Activated naive CD4-positive, alpha-beta T cell treated with Interleukin-2 at 50 U/mL for 16 hours (primary cell): ENCODE measurements around the gene SEMA4B.
"Not testable (repeated sequence)": the region's sequence is repeated elsewhere in the genome, so short reads cannot be mapped to it uniquely, and the experiment has no call there.

Source experiments
- DNase-seq: peaks from one replicate; pipeline ENCODE4 v3.0.0-alpha.2; 2020

SEMA4B gene

DNA sequence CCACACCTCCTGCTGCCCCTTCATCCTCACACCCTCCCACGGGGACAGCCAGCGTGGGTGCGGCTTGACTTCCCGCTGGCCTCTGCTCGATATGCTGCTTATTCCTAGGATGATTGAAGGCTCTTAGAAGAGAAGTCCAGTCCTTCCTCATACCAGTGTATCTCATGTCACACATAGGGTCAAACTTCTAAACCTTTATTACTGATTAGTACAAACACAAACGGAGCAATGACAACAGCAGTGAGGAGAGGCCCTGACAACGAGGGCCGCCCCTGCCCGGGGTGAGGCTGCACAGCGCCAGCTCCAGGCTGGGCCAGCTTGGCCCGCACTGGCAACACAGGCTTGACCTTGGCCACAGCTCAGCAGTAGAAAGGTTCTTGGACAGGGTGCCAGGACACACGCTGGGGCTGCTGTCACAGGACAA is 29.0 kb downstream of the SEMA4B start:
- no peak for DNase-seq

DNA sequence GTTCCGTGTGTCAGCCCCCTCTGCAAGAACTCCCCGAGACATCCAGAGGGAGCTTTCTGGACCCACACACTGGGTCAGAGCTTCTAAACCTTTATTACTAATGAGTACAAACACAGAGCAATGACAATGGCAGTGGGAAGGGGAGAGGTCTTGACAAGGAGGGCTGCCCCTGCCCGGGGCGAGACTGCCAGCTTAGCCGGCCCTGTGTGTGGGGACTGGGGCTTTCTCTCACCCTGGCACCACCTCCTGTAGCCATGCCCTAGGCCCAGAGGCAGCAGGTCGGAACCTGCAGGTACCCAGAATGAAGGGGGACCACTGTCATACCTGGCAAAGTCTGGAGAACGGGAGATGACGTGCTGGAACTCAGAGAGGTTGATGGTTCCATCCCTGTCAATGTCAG is 29.5 kb downstream of the SEMA4B start:
- no peak for DNase-seq

DNA sequence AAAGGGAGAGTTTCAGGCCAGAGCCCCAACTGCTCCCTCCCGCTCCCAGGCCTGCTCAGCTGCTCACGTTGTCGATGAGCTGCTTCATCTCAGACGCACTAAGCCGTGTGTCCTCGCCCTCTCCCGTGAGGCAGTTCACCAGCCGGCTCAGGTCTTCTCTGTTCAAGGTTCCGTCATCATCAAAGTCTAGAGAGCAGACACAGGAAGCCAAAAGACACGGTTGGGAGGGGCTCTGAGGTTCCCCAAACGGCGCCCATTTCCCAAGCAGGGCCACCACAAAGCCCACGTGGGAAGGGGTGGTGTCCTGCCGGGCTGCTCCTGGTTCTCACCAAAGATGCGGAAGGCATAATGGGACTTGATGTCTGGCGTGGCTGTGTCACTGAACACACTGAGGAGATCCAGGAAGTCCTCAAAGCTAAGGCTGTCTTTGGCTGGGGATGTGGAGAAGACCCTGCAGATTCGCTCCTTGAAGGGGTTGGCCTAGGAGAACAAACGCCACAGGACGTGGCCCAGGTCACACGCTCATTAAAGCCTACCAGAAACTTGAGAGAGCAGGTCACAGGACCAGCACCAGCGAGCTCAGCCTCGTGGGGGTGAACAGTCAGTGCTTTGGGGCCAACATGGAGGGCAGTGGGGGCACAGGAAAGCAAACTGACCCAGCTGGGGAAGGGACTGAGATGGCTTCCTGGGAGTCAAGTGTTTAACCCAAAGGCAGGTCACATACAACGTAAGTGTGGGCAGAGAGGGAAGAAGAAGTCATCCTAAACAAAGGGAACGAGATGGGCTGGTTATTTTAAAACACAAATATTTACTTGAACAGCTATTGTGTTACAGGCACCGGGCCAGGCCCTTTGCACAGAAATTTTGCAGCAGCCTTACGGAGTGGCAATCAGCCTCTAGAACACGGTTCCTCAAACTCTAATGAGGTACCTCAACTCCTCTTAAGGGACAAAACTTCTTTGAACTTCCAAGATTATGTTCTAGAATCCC is 30.2 kb downstream of the SEMA4B start:
- peak; percentile 72 for DNase-seq

DNA sequence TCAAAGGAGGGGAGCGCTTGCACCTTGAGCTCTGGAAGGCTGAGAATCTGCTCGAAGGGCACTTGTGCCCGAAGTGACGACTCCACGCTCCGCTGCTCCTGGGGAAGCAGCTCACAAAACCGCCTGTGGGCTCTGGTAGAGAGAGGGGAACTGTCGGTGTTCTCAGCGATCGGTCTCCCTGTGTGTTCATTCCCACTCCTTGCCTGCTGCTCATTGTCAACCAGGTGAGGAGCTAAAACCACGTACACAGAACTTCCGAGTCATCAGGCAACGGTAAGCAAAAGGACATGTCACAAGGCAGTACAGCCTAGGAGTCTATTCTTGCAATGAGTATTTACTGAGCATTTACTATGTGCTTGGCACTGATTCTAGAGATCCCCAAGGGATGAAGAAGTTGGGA is 31.1 kb downstream of the SEMA4B start:
- DNase-seq = no peak

DNA sequence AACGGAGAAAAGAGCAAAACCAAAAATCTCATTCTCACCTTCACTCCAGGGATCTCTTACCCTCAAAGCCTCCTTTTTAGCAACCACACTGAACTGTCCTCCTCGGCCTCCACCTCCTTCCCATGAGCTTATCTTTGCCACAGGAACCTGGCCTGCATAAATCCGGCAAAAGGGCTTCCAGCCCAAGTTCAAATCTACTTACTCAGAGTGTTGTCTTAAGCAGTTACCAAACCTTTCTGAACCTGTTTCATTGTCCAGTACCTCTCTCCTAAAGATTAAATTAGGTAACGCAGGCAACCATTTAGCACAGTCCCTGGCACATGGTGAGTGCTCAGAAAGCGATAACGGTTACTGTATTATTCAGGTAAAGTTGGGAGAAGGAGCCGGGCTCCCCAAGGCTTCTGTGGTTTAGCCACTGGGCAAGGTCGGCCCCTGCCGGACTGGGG is 31.8 kb downstream of the SEMA4B start:
- no peak for DNase-seq

DNA sequence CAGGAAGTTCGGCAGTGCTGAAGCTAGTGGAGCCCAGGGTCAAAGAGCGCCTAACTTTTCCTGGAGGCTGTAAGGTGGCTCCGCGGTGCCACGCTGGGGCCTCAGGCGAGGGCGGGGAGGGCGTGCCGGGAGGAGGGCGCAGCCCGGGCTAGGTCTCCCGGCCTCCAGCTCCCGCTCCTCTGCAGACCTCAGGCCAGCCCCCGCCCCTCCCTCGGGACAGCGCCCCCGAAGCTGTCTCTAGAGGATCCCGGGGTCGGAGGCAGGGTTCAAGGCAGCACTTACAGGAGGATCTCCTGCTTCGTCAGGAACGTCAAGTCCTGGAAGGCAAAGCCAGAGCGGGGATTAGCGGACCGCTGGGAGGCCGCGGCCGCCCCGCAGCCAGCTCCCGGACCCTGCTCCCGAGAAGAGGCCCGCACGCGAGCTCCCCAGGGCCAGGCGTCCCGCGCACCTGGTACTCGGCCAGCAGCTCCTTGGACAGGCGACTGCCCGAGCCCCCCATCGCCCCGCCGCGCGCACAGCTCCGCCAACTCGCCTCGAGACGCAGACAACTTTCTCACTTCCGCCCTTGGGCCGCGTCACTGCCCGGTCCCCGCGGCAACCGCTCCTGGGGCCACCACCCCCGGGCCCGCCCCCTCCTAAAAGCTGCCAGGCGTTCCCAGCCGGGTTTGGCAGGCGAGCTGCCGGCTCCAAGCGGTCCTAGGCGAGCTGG is 32.4 kb downstream of the SEMA4B start, which contains the start of gene CIB1:
Gene CIB1, minus strand, starts transcription at position 555 of the 709 bp plus-strand sequence. Its CDS starts 56 bp downstream, at position 499.
- peak; percentile 98 for DNase-seq

DNA sequence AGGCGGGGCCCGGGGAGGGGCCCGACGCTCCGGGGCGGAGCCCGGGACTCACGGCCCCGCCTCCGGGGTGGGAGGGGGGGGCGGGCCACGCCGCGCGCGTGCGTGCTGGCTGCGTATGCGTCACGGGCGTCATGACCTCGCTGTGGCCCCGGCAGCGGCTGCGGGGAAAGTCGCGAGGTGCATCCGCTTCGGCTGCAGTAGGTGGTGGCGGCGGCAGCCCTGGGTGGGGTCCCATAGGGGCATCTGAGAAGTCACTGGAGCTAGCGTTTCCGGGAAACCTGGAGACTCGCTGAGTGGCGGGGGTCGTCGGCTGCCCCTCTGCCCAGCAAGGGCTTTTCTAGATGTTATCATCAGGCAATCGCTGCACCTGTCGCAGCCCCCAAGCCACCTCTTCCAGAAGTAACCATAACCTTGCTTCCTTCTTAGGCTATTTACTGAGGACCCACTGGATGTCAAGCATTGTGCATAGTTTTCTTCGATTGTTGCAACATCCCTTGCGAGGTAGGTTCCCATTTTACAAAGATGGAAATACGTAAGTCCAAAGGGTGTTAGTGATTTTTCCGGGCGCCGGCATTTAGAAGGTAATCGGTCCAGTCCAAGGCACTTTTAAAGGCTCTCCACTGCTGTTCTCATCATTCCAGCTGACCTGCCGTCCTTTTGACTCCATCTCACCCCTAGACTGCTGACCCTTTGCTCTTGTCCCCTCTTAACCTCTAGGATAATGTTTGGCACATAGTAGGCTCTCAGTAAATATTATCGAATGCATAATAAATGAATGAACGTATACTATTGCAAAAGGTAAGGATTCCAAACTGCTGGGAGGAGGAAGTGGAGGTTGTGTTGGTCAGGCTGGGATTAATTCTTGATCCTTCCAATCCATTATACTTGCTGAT is 33.2 kb downstream of the SEMA4B start, which contains the start of gene GDPGP1:
Gene GDPGP1, plus strand, starts transcription at position 114 of the 893 bp plus-strand sequence. CDS start 6,700 bp downstream, outside the sequence.
- no peak for DNase-seq

DNA sequence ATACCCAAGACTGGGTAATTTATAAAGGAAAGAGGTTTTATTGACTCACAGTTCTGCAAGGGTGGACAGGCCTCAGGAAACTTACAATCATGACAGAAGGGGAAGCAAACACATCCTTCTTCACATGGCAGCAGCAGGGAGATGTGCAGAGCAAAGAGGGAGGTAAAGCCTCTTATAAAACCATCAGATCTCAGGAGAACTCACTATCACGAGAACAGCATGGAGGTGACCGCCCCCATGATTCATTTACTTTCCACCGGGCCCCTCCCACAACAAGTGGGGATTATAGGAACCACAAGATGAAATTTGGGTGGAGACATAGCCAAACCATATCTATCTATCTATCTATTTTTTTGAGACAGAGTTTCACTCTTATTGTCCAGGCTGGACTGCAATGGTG is 38.2 kb downstream of the SEMA4B start:
- no peak for DNase-seq

DNA sequence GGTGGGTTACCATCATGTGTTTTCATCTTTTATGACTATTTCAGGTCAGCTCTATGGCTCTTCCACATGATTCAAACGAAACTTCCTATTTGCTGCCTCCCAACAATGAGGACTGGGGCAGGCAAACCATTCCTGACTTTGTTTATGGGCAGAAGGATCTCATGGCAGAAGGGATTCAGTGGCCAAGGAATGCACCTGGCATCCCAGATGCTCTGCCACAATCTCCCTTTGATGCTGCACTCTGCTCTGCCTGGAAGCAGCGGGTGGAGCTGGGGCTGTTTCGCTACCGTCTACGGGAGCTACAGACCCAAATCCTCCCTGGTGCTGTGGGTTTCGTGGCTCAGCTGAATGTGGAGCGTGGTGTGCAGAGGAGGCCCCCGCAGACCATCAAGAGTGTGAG is 39.7 kb downstream of the SEMA4B start:
- no peak for DNase-seq

DNA sequence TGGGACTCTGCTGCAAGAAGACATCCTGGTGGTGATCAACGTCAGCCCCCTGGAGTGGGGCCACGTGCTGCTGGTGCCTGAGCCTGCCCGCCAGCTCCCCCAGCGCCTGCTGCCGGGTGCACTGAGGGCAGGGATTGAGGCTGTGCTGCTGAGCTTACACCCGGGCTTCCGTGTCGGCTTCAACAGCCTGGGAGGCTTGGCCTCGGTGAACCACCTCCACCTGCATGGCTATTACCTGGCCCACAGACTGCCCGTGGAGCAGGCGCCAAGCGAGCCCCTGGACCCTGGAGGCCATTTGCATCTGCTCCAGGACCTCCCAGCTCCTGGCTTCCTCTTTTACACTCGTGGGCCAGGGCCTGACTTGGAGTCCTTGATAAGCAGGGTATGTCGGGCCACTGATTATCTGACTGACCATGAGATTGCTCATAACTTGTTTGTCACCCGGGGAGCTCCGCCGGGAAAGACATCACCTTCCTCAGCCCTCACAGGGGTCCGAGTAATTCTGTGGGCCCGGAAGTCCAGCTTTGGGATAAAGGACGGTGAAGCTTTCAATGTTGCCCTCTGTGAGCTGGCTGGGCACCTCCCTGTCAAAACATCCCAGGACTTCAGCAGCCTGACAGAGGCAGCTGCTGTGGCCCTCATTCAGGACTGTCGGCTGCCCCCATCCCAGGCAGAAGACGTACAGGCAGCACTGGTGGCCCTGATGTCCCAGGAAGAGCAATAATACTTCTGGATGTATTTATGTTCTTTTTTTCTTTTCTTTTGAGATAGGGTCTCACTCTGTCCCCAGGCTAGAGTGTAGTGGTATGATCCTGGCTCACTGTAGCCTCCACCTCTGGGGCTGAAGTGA is 40.4 kb downstream of the SEMA4B start:
- DNase-seq = no peak

DNA sequence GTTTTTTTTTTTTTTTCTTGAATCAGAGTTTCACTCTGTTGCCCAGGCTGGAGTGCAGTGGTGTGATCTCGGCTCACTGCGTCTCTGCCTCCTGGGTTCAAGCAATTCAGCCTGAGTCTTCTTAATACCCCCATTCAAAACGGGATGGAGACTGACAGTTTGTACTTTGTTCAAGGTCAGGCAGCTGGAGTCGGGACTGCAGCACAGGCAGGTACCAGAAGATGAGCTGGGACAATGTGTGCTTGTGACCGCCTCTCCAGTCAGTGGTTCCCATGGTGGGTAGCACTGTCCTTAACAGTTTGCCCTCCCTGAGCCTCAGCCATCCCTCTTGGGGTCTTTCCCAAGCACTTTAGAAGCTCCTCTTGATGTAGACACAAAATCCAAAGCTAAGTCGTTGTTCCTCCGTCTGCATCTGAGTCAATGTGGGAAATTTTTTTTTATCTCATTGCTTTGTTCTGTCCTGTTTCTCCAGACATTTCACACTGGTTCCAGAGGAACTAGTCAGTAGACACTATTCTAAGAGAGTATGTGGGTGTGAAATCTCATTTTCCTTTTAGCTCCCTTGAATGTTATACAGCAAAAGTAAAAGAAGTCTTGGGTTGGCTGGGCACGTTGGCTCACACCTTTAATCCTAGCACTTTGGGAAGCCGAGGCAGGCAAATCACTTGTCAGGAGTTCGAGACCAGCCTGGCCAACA is 43.0 kb downstream of the SEMA4B start:
- DNase-seq = no peak

DNA sequence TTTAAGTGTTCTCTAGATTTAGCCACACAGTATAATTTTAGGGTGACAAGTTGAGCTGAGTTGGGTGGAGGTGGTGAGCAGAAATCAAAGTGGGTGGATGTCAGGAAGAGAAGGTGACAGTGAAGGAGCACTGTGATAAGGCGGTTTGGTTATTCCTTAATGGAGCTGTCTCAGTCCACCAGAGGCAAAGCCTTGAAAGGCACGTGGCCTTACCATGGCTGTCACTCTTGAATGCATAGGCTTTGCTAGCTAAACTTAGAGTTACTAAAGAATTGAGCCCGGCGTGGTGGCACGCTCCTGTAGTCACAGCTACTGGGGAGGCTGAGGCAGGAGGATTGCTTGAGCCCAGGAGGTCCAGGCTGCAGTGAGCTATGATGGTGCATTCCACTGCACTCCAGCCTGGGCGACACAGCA is 47.7 kb downstream of the SEMA4B start:
- DNase-seq = no peak

DNA sequence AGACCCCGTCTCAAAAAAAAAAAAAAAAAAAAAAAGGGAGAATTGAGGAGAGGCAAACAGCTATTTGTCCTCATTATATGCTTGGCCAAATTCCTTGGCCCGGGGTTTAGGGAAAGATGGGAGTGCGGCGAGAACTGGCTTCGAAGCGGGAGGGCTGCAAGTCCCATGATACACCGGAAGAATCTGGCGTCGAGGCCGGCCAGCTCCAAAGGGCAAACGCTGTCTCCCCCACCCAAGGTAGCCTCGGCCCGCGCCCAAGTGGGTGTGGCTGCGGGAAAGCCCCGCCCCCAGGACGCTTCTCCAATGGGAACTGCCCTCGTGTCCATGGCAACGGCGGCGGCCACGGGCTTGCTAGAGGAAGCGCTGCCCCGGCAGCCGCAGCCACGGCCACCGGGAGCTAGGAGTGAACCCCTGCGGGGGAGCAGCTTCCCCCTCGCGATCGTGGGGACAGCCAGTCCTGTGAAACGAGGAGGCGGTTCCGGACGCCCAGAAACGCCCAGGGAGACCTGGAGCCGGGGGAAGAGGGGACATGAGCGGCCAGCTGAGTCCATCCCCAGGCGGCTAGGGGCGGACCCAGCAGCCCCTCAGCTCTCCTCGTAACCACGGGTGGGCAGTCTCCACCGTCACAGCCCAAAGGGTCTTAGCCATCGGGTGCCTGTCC is 48.2 kb downstream of the SEMA4B start, which contains the start of gene TTLL13:
Gene TTLL13, plus strand, starts transcription at position 354 of the 661 bp plus-strand sequence. CDS start 1,075 bp downstream, outside the sequence.
- DNase-seq = peak; percentile 78

DNA sequence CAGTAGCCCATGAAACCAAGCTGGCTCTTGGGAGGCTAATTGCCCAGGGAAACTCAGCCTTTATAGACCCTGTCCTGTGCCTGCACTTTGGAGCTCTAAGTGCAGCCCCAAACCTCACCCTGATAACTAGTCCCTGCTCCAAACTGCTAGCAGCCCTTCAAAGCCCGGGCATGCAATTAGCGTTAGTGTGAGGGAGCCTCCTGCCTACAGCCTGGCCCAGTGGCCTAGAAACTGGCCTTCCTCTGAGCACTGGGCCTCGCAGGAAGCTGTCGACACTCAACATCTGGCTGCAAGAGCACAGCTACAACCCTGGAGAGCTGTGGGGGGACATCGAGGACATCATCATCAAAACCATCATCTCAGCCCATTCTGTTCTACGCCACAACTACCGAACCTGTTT is 56.6 kb downstream of the SEMA4B start:
- no peak for DNase-seq

DNA sequence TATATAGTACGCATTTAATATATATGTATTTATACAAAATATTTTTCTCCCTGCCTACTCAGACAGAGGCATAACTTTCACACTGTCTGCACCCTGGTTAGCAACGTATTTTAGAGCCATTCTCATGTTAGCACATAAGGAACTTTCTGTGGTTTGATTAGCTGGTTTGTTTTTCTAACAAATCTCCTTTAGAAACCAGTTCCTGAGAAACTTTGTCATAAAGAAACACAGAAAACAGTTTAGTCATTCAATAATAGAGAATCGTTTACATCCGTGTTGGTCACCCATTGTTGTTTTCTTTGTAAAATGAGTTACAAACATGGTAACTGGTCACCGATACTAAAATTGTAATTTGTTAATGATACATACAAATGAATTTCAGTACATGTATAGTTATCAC is 58.4 kb downstream of the SEMA4B start:
- DNase-seq = no peak

DNA sequence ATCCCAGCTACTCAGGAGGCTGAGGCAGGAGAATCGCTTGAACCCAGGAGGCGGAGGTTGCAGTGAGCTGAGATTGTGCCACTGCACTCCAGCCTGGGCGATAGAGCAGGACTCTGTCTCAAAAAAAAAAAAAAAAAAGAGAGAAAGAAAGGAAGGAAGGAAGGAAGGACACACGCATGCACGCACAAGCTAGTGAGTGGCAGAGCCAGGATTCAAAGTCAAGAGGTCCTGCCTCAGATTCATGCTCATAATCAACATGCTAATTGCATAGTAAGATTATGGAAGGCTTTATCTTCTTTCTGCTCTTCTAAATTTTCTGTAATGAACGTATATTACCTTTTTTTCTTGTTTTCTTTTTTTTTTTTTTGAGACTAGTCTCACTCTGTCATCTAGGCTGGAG is 59.6 kb downstream of the SEMA4B start:
- not testable (repeated sequence) for DNase-seq

DNA sequence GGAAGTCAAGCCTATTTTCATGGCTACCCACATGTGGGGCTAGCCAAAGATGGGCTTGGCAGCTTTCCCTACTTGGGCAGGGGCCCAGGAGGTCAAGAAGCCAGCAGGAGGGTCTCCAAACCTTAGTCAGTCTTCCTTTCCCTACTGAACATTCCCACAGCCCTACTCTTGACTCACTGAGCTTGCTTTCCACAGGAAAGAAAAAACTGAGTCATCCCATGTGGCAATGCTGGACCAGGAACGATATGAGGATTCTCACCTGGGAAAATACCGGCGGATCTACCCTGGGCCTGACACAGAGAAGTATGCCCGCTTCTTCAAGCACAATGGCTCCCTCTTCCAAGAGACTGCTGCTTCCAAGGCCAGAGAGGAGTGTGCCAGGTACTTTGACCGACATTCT is 60.7 kb downstream of the SEMA4B start:
- DNase-seq = no peak

DNA sequence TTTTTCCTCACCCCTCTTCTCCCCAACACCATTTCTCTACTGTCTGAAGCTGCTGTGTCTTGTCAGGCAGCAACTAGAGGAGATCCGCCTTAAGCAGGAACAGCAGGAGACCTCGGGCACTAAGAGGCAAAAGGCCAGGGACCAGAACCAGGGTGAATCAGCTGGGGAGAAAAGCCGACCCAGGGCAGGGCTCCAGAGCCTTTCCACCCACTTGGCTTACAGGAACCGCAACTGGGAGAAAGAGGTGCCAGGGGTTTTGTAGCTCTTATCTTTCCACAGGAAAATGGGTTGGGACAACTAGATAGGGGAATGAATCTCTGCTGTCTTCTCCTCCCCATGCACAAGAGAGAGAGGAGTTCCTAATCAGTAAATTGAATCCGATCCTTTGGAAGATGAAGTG is 61.3 kb downstream of the SEMA4B start:
- no peak for DNase-seq

DNA sequence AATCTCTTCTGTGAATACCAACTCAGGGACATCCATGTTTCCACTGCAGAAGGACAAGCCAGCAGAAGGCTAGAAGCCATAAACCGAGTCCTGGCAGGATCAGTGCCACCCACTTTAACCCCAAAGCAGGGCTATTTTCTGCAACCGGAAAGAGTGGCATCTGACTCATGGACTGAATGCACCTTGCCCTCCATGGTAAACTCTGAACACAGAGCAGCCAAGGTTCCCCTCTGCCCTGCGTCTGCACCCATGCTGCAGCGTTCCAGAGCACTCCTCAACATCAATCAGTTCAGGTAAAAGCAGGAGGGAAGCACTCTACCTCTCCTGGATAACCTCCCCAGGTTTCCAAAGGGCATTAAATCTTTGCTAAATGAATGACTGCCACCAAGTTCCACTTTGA is 63.5 kb downstream of the SEMA4B start:
- DNase-seq = peak; percentile 44
